ENCODE results near the gene ALDH3B2.
"Not testable (repeated sequence)": the region's sequence is repeated elsewhere in the genome, so short reads cannot be mapped to it uniquely, and the experiment has no call there.

Gene ALDH3B2

DNA sequence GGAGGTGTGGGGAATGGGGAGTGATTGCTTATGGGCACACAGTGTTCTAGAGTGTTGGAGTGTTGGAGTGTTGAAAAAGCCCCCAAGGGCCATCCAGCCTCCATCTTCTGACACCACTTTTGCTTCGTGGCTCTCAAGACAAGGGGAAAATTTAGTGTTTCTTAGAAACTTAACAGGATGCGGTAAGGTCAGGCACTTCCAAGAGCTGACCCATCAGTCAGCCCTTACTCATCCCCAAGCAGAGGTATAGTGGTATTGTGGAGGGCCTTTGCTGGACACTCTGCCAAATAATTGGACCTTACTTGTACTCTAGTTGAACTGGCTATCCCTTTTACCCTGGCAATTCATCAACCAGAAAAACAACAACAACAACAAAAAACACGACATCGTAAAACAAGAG lies 14.8 kb upstream of the ALDH3B2 start:
- Histone ChIP-seq H3K4me3 (ENCODE audit: low read depth in 1 of 2, low read length in 1 of 2) (no peak overlapping the region), H3K27ac (no peak overlapping the region), H3K27me3 (no peaks in the 10 kb centered on the region), H3K36me3 (no peaks in the 10 kb centered on the region), H3K4me1 (ENCODE audit: control insufficient read depth in 1 of 2, insufficient read depth in 1 of 2, low read depth in 1 of 2, low read length in 1 of 2) (no peaks in the 10 kb centered on the region), H3K9me3 (no peaks in the 10 kb centered on the region)
- TF ChIP-seq, protein P1, sequence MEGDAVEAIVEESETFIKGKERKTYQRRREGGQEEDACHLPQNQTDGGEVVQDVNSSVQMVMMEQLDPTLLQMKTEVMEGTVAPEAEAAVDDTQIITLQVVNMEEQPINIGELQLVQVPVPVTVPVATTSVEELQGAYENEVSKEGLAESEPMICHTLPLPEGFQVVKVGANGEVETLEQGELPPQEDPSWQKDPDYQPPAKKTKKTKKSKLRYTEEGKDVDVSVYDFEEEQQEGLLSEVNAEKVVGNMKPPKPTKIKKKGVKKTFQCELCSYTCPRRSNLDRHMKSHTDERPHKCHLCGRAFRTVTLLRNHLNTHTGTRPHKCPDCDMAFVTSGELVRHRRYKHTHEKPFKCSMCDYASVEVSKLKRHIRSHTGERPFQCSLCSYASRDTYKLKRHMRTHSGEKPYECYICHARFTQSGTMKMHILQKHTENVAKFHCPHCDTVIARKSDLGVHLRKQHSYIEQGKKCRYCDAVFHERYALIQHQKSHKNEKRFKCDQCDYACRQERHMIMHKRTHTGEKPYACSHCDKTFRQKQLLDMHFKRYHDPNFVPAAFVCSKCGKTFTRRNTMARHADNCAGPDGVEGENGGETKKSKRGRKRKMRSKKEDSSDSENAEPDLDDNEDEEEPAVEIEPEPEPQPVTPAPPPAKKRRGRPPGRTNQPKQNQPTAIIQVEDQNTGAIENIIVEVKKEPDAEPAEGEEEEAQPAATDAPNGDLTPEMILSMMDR (IDR thresholded peaks at IDR 0.05), result no peak

DNA sequence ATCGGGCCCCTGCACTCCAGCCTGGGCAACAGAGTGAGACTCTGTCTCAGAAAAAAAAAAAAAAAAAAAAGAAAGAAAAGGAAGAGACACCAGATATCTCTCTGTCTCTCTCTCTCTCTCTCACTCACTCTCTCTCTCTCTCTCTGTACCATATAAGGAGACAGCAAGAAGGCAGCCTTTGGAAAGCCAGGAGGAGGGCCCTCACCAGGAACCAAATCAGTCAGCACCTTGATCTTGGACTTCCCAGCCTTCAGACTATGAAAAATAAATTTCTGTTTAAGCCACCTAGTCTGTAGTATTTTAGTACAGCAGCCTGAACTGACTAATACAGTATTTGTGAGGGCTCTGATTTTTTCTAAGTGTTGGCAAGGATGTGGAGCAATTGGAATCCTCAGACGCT lies 13.6 kb upstream of the ALDH3B2 start:
- H3K9me3 ChIP-seq, result no peaks in the 10 kb centered on the region
- no peaks in the 10 kb centered on the region for H3K4me1 ChIP-seq (ENCODE audit: control insufficient read depth in 1 of 2, insufficient read depth in 1 of 2, low read depth in 1 of 2, low read length in 1 of 2)
- no peak overlapping the region for H3K27ac ChIP-seq

DNA sequence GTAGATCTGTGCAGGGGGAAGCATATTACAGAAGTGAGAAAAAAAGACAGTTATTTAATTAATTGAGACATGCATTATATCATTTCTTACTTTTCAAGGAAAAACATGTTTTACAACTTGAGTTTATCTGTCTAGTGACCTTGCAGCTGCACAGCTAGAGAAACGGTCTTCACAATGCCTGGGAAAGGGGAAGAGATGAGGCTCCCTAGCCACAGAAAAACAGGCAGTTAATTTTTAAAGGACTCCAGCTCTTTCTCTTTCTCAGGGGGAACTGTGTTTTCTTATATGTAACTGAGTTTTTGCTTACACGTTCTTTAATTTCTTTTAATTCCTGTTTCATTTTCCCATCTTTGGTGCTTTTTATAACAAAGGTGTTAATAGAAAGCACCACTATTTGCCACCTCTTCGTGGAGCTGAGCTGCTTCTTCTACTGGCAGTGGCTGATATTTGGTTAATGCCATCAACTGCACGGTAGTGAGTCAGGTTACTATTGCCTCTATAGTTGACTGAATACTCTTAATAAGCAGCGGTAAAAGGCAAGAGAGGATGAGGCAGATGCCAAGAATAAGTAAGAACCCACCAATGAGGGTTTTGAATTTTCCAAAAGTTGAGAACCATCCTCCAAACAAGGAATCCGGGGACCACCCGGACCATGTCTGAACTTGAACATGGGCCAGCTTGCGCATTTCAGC lies 11.4 kb upstream of the ALDH3B2 start:
- H3K36me3 ChIP-seq; H3K4me3 ChIP-seq (ENCODE audit: low read depth in 1 of 2, low read length in 1 of 2); H3K4me1 ChIP-seq (ENCODE audit: control insufficient read depth in 1 of 2, insufficient read depth in 1 of 2, low read depth in 1 of 2, low read length in 1 of 2); H3K27ac ChIP-seq; H3K9me3 ChIP-seq; H3K27me3 ChIP-seq: not testable (repeated sequence)

More for the DNA sequence above, 13.6 kb upstream of the ALDH3B2 start:
- no peaks in the 10 kb centered on the region for H3K27me3 ChIP-seq
- TF ChIP-seq, protein P1 (IDR thresholded peaks at IDR 0.05), result no peak
- H3K4me3 ChIP-seq (ENCODE audit: low read depth in 1 of 2, low read length in 1 of 2), result no peak overlapping the region
- H3K36me3 ChIP-seq, result no peaks in the 10 kb centered on the region

DNA sequence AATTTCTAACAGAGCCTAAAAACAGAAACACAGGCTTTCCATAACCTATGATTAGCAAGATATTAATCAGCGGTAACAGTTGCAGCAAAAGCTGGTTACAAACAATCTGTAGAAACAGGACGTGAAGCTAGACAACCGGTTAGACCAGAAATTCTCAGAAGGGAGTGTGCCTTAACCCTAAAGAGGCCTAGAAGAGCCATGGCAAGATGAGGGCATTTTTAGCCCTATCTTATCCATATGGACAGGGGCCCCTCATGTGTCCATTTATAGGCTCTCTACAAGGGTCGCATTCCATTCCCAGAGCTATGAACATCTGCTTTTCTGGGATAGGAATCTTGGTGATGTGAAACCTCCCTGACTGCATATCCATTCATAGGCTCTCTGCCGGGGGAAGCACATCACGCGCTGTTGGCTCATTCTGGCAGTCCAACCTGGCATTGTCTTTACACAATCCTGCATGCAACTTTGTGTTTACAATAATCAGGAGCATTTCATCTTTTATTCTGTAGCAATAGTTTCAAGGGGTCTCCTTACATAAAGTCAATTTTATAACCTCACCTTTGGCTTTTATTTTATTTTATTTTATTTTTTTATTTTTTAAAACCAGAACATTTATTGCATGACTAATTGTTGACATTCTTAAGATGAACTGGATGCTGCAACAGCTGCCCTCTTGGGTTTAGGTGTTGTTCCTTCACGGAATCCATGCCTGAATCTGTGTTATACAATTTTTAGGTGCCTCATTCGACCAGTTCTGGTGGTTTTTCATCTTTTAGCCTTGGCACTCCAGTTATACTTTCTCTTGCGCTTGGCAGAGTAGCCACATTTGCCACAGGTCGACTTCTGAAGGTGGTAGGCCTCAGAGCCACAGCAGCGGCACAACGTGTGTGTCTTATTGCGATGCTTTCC lies 8.0 kb upstream of the ALDH3B2 start:
- H3K4me3 ChIP-seq (ENCODE audit: low read depth in 1 of 2, low read length in 1 of 2); H3K36me3 ChIP-seq; H3K9me3 ChIP-seq; H3K27ac ChIP-seq; H3K4me1 ChIP-seq (ENCODE audit: control insufficient read depth in 1 of 2, insufficient read depth in 1 of 2, low read depth in 1 of 2, low read length in 1 of 2); H3K27me3 ChIP-seq: not testable (repeated sequence)

DNA sequence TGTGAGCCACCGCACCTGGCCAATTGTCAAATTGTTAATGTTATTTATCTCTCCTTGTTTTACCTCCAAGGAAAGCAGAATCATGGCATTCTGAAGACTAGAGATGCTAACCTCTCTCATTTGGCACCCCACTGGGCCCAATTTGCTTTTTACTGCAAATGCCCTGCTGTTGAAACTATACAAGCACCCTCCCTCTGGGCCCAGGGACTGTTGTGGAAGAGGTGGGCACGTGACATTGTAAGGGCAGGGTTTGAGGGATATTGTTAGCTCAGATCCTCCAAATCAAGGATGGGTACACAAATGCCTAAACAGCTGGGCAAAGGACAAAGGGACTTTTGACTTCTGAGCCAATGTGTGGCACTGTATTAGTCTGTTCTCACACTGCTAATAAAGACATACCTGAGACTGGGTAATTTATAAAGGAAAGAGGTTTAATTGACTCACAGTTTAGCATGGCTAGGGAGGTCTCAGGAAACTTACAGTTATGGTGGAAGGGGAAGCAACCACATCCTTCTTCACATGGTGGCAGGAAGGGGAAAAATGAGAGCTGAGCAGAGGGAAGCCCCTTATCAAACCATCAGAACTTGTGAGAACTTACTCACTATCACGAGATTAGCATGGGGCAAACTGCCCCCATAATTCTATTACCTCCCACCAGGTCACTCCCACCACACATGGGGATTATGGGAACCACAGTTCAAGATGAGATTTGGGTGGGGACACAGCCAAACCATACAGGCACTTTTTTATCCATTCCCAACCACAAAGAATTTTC lies 6.5 kb upstream of the ALDH3B2 start:
- Histone ChIP-seq H3K4me1 (ENCODE audit: control insufficient read depth in 1 of 2, insufficient read depth in 1 of 2, low read depth in 1 of 2, low read length in 1 of 2) (no peaks in the 10 kb centered on the region), H3K27ac (no peak overlapping the region), H3K4me3 (ENCODE audit: low read depth in 1 of 2, low read length in 1 of 2) (no peak overlapping the region), H3K9me3 (no peaks in the 10 kb centered on the region), H3K36me3 (no peaks in the 10 kb centered on the region), H3K27me3 (no peaks in the 10 kb centered on the region)
- TF ChIP-seq, protein P1 (IDR thresholded peaks at IDR 0.05), result no peak

DNA sequence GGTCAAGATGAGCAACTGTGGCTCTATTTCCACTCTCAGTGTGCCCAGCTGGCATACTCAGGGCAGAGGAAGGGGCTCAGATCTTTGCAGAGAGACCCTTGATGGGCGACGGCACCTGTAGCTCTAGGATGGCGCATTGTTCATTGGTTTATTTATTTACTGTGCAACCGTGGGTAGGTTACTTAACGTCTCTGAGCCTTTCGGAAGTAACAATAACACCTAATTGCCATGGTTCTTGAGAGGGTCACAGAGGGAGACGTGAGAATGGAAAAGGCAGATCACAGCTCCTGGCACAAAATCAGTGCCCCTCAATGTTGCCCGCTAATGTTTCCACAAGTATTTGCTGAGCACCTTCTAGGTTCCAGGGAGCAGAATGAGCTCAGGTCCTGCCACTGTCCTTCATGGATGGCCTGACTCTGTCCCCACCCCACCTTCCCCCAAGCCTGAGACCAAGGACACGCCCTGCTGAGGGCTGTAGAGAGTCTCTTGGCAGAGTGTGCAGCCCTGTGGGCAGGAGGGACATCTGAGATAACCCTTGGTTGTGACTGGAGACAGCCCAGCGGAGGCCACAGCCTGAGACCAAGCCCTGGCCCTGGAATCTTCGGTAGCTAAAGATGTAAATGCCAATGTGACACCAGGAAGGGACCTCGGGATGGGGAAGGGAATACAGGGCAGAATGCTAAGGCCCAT lies 780 bp upstream of the ALDH3B2 start:
- Histone ChIP-seq H3K9me3 (no peaks in the 10 kb centered on the region), H3K4me3 (ENCODE audit: low read depth in 1 of 2, low read length in 1 of 2) (no peak overlapping the region), H3K36me3 (no peaks in the 10 kb centered on the region), H3K27ac (no peak overlapping the region), H3K27me3 (no peaks in the 10 kb centered on the region), H3K4me1 (ENCODE audit: control insufficient read depth in 1 of 2, insufficient read depth in 1 of 2, low read depth in 1 of 2, low read length in 1 of 2) (no peaks in the 10 kb centered on the region)
- TF ChIP-seq, protein P1 (IDR thresholded peaks at IDR 0.05), result no peak

All from neutrophil (primary cell).